HepG2 (cell line): ENCODE results near the gene UBXN2A. TPM values are rescaled to one million over a fixed set of nuclear protein-coding genes. Genes with fewer than 3 reads are reported as not detected.

Experiments
- ARID5B ChIP-seq: IDR thresholded peaks from 2 replicates; pipeline ENCODE4 v1.4.0; 2020; ENCODE audit warnings: mild to moderate bottlenecking, missing genetic modification reagents
- BCL6 ChIP-seq: IDR thresholded peaks from 2 replicates; pipeline ENCODE4 v1.6.1; 2016; ENCODE audit warnings: missing genetic modification reagents, missing compliant biosample characterization
- BHLHE40 ChIP-seq: IDR thresholded peaks from 2 replicates; pipeline ENCODE4 v1.6.1; 2011; ENCODE audit warnings: low read length, improper control_type of control experiment
- EP300 ChIP-seq, 3 experiments: sonication (generic) in 1 of 3; formaldehyde crosslinking in 1 of 3; IDR thresholded peaks; 2 replicates each; pipeline versions ENCODE4 v1.5.1 to v1.6.1; 2011 to 2020; ENCODE audit warnings: low read depth in 2 of 3, low read length in 2 of 3, borderline replicate concordance in 1 of 3, improper control_type of control experiment in 1 of 3, mild to moderate bottlenecking in 1 of 3, missing genetic modification reagents in 1 of 3, moderate library complexity in 1 of 3
- FOSL2 ChIP-seq: sonication (generic); formaldehyde crosslinking; IDR thresholded peaks from 2 replicates; pipeline ENCODE4 v1.4.0; 2020; ENCODE audit warnings: missing genetic modification reagents
- FOXO1 ChIP-seq: sonication (generic); formaldehyde crosslinking; IDR thresholded peaks from 2 replicates; pipeline ENCODE4 v1.4.0; 2020; ENCODE audit warnings: missing genetic modification reagents
- FOXP1 ChIP-seq, 2 experiments: fragments of 450-650 bp in 1 of 2; IDR thresholded peaks; 2 replicates each; pipeline ENCODE4 v1.6.1; 2017 to 2018; ENCODE audit warnings: antibody characterized with exemption in 1 of 2
- HDAC1 ChIP-seq: sonication (generic); formaldehyde crosslinking; IDR thresholded peaks from 2 replicates; pipeline ENCODE4 v1.5.1; 2020; ENCODE audit warnings: mild to moderate bottlenecking, missing genetic modification reagents
- HHEX ChIP-seq: IDR thresholded peaks from 2 replicates; pipeline ENCODE4 v1.6.1; 2016; ENCODE audit warnings: control low read depth
- MAZ ChIP-seq, 2 experiments: sonication (generic) in 1 of 2; formaldehyde crosslinking in 1 of 2; IDR thresholded peaks; 2 replicates each; pipeline versions ENCODE4 v1.5.0 to v1.6.1; 2012 to 2020; ENCODE audit warnings: low read depth in 2 of 2, mild to moderate bottlenecking in 2 of 2, borderline replicate concordance in 1 of 2, improper control_type of control experiment in 1 of 2, low read length in 1 of 2, missing genetic modification reagents in 1 of 2, moderate library complexity in 1 of 2
- MEF2D ChIP-seq: sonication (generic); formaldehyde crosslinking; IDR thresholded peaks from 2 replicates; pipeline ENCODE4 v1.5.1; 2020; ENCODE audit warnings: mild to moderate bottlenecking, missing genetic modification reagents
- NFE2L2 ChIP-seq: fragments of 150-350 bp; IDR thresholded peaks from 2 replicates; pipeline ENCODE4 v1.6.1; 2014; ENCODE audit warnings: low read length
- NFIB ChIP-seq: sonication (generic); formaldehyde crosslinking; IDR thresholded peaks from 2 replicates; pipeline ENCODE4 v1.9.0; 2021; ENCODE audit warnings: missing genetic modification reagents, mild to moderate bottlenecking, borderline replicate concordance
- NR2F1 ChIP-seq, 2 experiments: fragments of 450-650 bp in 1 of 2; formaldehyde crosslinking in 1 of 2; IDR thresholded peaks; 2 replicates each; pipeline versions ENCODE4 v1.5.0 to v1.6.1; 2016 to 2020; ENCODE audit warnings: mild to moderate bottlenecking in 1 of 2, missing compliant biosample characterization in 1 of 2, missing genetic modification reagents in 1 of 2, moderate library complexity in 1 of 2
- RARA ChIP-seq: IDR thresholded peaks from 2 replicates; pipeline ENCODE4 v1.6.1; 2016; ENCODE audit warnings: missing genetic modification reagents, missing compliant biosample characterization
- RFX1 ChIP-seq: fragments of 450-650 bp; IDR thresholded peaks from 2 replicates; pipeline ENCODE4 v1.6.1; 2017
- SAP130 ChIP-seq: IDR thresholded peaks from 2 replicates; pipeline ENCODE4 v1.6.1; 2016; ENCODE audit warnings: low read depth
- SOX5 ChIP-seq: IDR thresholded peaks from 2 replicates; pipeline ENCODE4 v1.6.1; 2016; ENCODE audit warnings: borderline replicate concordance
- TBX3 ChIP-seq: fragments of 450-650 bp; IDR thresholded peaks from 2 replicates; pipeline ENCODE4 v1.6.1; 2017; ENCODE audit warnings: antibody characterized with exemption, mild to moderate bottlenecking, inconsistent platforms, borderline replicate concordance
- ZBTB39 ChIP-seq: sonication (generic); formaldehyde crosslinking; IDR thresholded peaks from 2 replicates; pipeline ENCODE4 v1.5.0; 2020; ENCODE audit warnings: missing genetic modification reagents
- ZMAT5 ChIP-seq: sonication (generic); formaldehyde crosslinking; IDR thresholded peaks from 2 replicates; pipeline ENCODE4 v1.5.0; 2020; ENCODE audit warnings: mild to moderate bottlenecking, low read depth, missing genetic modification reagents, borderline replicate concordance
- ZNF782 ChIP-seq: sonication (generic); formaldehyde crosslinking; IDR thresholded peaks from 2 replicates; pipeline ENCODE4 v1.4.0; 2020; ENCODE audit warnings: missing genetic modification reagents, mild to moderate bottlenecking, borderline replicate concordance
- polyA plus RNA-seq, 8 experiments: library from polyadenylated mRNA; depleted of rRNA in 3 of 8; stranded (reverse) in 7 of 8; unstranded in 1 of 8; fragments of >200 nt; fragmentation: Illumina TruSeq in 4 of 8; extraction: Trizol in 4 of 8; gene quantifications; 2 replicates each; pipeline versions ENCODE4 v1.2.1 to v1.2.3, GENCODE V29; 2011 to 2016; ENCODE audit warnings: low read depth in 4 of 8, missing spikeins in 1 of 8, mixed read lengths in 1 of 8; ENCODE audit not compliant: insufficient read depth in 1 of 8
- total RNA-seq, 5 experiments: library from RNA; depleted of rRNA; stranded (reverse); fragments of >200 nt; fragmentation: Illumina TruSeq; extraction: Trizol; gene quantifications; 2 replicates each; pipeline ENCODE4 v1.2.3, GENCODE V29; 2016; ENCODE audit warnings: low read depth in 1 of 5

Gene UBXN2A
- total and polyA plus RNA-seq, 2 of the 13 experiments (the other 11 are each of a cell fraction or from before 2014, with no cell fraction given), result 8.3 to 20.9 TPM

GRCh38 chr2:24052951-24053350 is 112.7 kb downstream of the UBXN2A start (continued):
- TF ChIP-seq EP300 (IDR thresholded peaks at IDR 0.05; ENCODE audit: low read depth in 2 of 2, low read length in 2 of 2) (peak in 1 of 2 experiments; percentile 40; a peak in 1 of 4 replicates), EP300 (CRISPR knock-in tag; IDR thresholded peaks at IDR 0.05; ENCODE audit: borderline replicate concordance) (no peak), NFE2L2 (0 out of 2 replicates have a peak, but pooled peaks have one; percentile 27), NFIB (no peak), MAZ (IDR thresholded peaks at IDR 0.05; ENCODE audit: borderline replicate concordance, low read depth, low read length) (no peak), MAZ (CRISPR knock-in tag; IDR thresholded peaks at IDR 0.05; ENCODE audit: low read depth) (no peak), FOXO1 (CRISPR knock-in tag) (peak; percentile 23; the same call in 1 of the 2 replicates), HHEX (CRISPR knock-in tag) (0 out of 2 replicates have a peak, but pooled peaks have one; percentile 26), RFX1 (no peak), TBX3 (peak; percentile 56; the same call in 1 of the 2 replicates), MEF2D (CRISPR knock-in tag) (peak; percentile 61; the same call in 1 of the 2 replicates), HDAC1 (CRISPR knock-in tag) (0 out of 2 replicates have a peak, but pooled peaks have one; percentile 15), RARA (CRISPR knock-in tag) (peak; percentile 73), ZMAT5 (CRISPR knock-in tag) (no peak), ZBTB39 (CRISPR knock-in tag) (no peak), BCL6 (CRISPR knock-in tag) (peak; percentile 25; the same call in 1 of the 2 replicates), SOX5 (CRISPR knock-in tag) (peak; percentile 49; the same call in 1 of the 2 replicates), ZNF782 (CRISPR knock-in tag) (no peak), FOXP1 (IDR thresholded peaks at IDR 0.05) (peak; percentile 91), FOXP1 (CRISPR knock-in tag; IDR thresholded peaks at IDR 0.05) (peak; percentile 98), NR2F1 (CRISPR knock-in tag; IDR thresholded peaks at IDR 0.05) (peak; percentile 54 to 56; a peak in 3 of 4 replicates), BHLHE40 (peak; percentile 12; the same call in 1 of the 2 replicates), FOSL2 (CRISPR knock-in tag) (0 out of 2 replicates have a peak, but pooled peaks have one; percentile 18), ARID5B (CRISPR knock-in tag) (peak; percentile 21; the same call in 1 of the 2 replicates), SAP130 (CRISPR knock-in tag) (peak; percentile 35; the same call in 1 of the 2 replicates)
- TF ChIP-seq, all 625 proteins: peak for 38
